Measurements from ENCODE around the gene TEX9. TPM values are rescaled to one million over a fixed set of nuclear protein-coding genes. Genes with fewer than 3 reads are reported as not detected.

The TEX9 gene
- total RNA-seq = 1.5 and 1.6 TPM in 2 replicates

DNA sequence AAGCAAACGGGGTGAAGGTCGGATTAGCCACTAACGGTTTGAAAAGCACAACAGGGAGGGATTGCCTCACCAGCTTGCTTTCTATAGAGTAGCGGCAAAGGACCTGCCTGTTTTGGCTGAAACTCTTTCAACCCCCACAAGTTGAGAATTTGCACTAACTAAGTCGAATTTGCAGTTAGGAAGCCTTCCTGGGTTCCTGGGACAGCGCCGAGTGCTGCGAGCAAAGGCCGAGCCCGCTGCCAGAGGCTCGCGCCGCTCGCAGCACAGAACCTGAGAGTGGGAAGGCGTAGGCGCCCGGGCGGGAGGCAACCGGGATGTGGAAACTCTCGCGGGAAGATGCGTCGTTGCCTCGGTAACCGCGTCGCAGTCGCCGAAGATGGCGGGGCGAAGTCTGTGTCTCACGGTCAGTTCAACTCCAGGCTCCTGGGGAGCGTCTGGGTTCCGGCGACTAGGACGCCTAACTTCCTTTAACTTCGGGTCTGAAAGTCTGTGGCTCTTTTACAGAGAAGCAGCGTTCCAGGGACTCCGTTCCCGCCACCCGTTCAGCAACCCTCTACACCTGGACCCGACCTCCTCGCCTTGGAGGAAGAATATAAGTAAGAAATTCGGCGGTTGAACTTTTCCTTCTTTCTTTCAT is at the start of gene TEX9:
Gene TEX9 (plus strand): TSS at position 352 of the 637 bp plus-strand sequence. CDS start 25 bp downstream, at position 377.

DNA sequence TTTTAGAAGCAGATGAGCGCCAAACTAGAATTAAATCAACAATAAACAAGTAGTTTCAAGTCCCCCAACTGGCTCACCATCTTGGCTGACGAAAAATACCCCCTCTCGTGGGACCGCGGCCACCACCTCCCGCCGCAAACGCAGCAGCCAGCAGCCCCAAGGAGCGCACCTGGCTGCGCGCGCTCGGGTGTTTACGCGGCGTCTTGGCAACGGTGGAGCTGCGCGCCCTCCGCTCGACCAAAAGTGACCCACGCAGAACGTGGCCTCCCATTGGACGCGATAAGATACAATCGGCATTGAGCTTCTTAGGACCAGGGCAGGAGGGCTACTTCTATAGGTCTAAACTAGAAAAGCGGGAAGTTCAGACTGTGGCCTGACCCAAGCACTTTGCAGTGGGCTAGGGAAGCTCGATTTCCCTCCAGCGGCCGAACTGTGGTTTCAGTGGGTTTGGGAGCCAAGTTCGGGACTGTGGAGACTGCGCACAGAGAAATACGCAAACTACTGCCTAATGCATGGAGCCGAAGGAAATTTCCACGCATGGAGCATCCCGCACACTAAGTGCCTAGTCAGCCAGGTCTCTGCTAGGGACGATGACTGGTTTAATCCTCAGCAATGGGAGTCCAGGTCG is 99.8 kb downstream of the TEX9 start, which contains the start of gene MNS1:
Gene MNS1 (minus strand): TSS at position 245 of the 628 bp plus-strand sequence. CDS start 165 bp downstream, at position 80.

Other genes starting within 250 kb of the TEX9 start
- gene RFX7, start 121.5 kb upstream of the TEX9 start, total RNA-seq = 5.8 and 7.5 TPM in 2 replicates
- 1.1 and 1.3 TPM in 2 replicates for gene MNS1, start 99.7 kb downstream of the TEX9 start, total RNA-seq

Data from mammary microvascular endothelial cell (primary cell).